B cell (primary cell): ENCODE results near the gene CRTAP. TPM values are rescaled to one million over a fixed set of nuclear protein-coding genes. Genes with fewer than 3 reads are reported as not detected.

Experiments used
- ATAC-seq: fragments of 200-7000 bp; cut with Tn5 transposase; one replicate; pipeline ENCODE4 v1.10.0; 2021; ENCODE audit warnings: low read depth, mild to moderate bottlenecking, moderate number of reproducible peaks, moderate library complexity
- CTCF ChIA-PET: fragments of 350-600 bp; sonication (Branson Sonifier 250); formaldehyde crosslinking; loops from one replicate; lab custom pipeline; 2021; ENCODE audit warnings: antibody characterized with exemption, inconsistent platforms; lab: Charles Lee
- POLR2A ChIA-PET: fragments of 350-600 bp; sonication (Branson Sonifier 250); formaldehyde crosslinking; loops from one replicate; lab custom pipeline; 2021; ENCODE audit warnings: antibody characterized with exemption; lab: Charles Lee
- DNase-seq: peaks from one replicate; pipeline ENCODE4 v3.0.0; 2013
- H2AFZ ChIP-seq: 2 replicates; pipeline ENCODE4 v1.6.1; 2012; ENCODE audit warnings: mild to moderate bottlenecking, low read depth, low read length; ENCODE audit not compliant: insufficient read depth, poor library complexity, severe bottlenecking
- H3K27ac ChIP-seq, 2 donors: 1 replicate in 1 of 2; 2 replicates in 1 of 2; pipeline ENCODE4 v1.5.1; 2012 to 2013; ENCODE audit warnings: low read length in 2 of 2, mild to moderate bottlenecking in 2 of 2, moderate library complexity in 1 of 2
- H3K27me3 ChIP-seq, 4 experiments: fragments of 200-600 bp in 1 of 4; sonication (generic) in 1 of 4; replicated peaks in 1 of 4; 1 replicate in 2 of 4; 2 replicates in 2 of 4; pipeline versions ENCODE4 v1.6.1 to v1.7.0; 2013 to 2016; ENCODE audit warnings: low read length in 3 of 4, mild to moderate bottlenecking in 2 of 4, mixed read lengths in 1 of 4, moderate library complexity in 1 of 4; ENCODE audit not compliant: insufficient read depth in 4 of 4, control insufficient read depth in 3 of 4; ENCODE audit errors: control extremely low read depth in 1 of 4
- H3K36me3 ChIP-seq, 2 experiments: replicated peaks in 1 of 2; 1 replicate in 1 of 2; 2 replicates in 1 of 2; pipeline versions ENCODE4 v1.6.1 to v1.7.1; 2013; ENCODE audit warnings: low read length in 1 of 2; ENCODE audit not compliant: insufficient read depth in 2 of 2, control insufficient read depth in 1 of 2; ENCODE audit errors: control extremely low read depth in 1 of 2, extremely low read depth in 1 of 2
- H3K4me1 ChIP-seq, 2 donors: fragments of 200-600 bp in 1 of 2; sonication (generic) in 1 of 2; 1 replicate in 1 of 2; 2 replicates in 1 of 2; pipeline versions ENCODE4 v1.5.1 to v1.6.1; 2013 to 2017; ENCODE audit warnings: low read length in 2 of 2; ENCODE audit not compliant: control insufficient read depth in 2 of 2, insufficient read depth in 2 of 2
- H3K4me2 ChIP-seq: replicated peaks from 2 replicates; pipeline ENCODE3; 2012; ENCODE audit warnings: mild to moderate bottlenecking, low read depth, low read length; ENCODE audit not compliant: poor library complexity, severe bottlenecking
- H3K4me3 ChIP-seq, 5 experiments: fragments of 200-600 bp in 1 of 5; sonication (generic) in 1 of 5; 1 replicate in 3 of 5; 2 replicates in 2 of 5; pipeline versions ENCODE4 v1.5.1 to v1.7.0; 2011 to 2016; ENCODE audit warnings: low read length in 4 of 5, mild to moderate bottlenecking in 4 of 5, low read depth in 2 of 5, control low read depth in 1 of 5, moderate library complexity in 1 of 5; ENCODE audit not compliant: insufficient read depth in 1 of 5; ENCODE audit errors: control extremely low read depth in 1 of 5, extremely low read depth in 1 of 5
- H3K79me2 ChIP-seq: fragments of 200-600 bp; sonication (generic); one replicate; pipeline ENCODE4 v1.6.0; 2016; ENCODE audit warnings: low read length; ENCODE audit not compliant: control insufficient read depth, insufficient read depth
- H3K9ac ChIP-seq: fragments of 200-600 bp; sonication (generic); 2 replicates; pipeline ENCODE4 v1.6.1; 2017; ENCODE audit warnings: mild to moderate bottlenecking, low read length, moderate library complexity
- H3K9me3 ChIP-seq, 3 donors: one replicate each; pipeline versions ENCODE4 v1.6.1 to v1.7.1; 2013; ENCODE audit warnings: low read length in 2 of 3; ENCODE audit not compliant: control insufficient read depth in 2 of 3, insufficient read depth in 1 of 3; ENCODE audit errors: control extremely low read depth in 1 of 3
- H4K20me1 ChIP-seq: 2 replicates; pipeline ENCODE4 v1.6.0; 2012; ENCODE audit warnings: mild to moderate bottlenecking, low read length; ENCODE audit not compliant: insufficient read depth, control insufficient read depth, poor library complexity, severe bottlenecking
- H3K27ac Mint-ChIP-seq: one replicate; pipeline ENCODE4 v1.8.0; 2021; ENCODE audit warnings: mixed read lengths
- H3K27me3 Mint-ChIP-seq: one replicate; pipeline ENCODE4 v1.8.0; 2021; ENCODE audit warnings: mixed read lengths
- H3K4me1 Mint-ChIP-seq: one replicate; pipeline ENCODE4 v1.8.0; 2021; ENCODE audit warnings: mixed read lengths
- H3K4me3 Mint-ChIP-seq: one replicate; pipeline ENCODE4 v1.8.0; 2021; ENCODE audit warnings: mixed read lengths
- H3K9me3 Mint-ChIP-seq: one replicate; pipeline ENCODE4 v1.8.0; 2022; ENCODE audit warnings: mixed read lengths; ENCODE audit not compliant: insufficient read depth
- EZH2 ChIP-seq: IDR thresholded peaks from 2 replicates; pipeline ENCODE4 v1.6.1; 2012; ENCODE audit warnings: borderline replicate concordance, low read depth, mild to moderate bottlenecking, moderate library complexity, low read length; ENCODE audit not compliant: insufficient read depth, poor library complexity, severe bottlenecking
- WGBS: methylation state at CpG from one replicate; pipeline ENCODE4 v1.1.5; 2013; ENCODE audit warnings: missing lambda C conversion rate; ENCODE audit not compliant: insufficient coverage; 5-methylcytosine and 5-hydroxymethylcytosine counted together
- intact Hi-C: fragments of 100-400 bp; cut with micrococcal nuclease; formaldehyde crosslinking; loops from one replicate; pipeline ENCODE4 v1.10.0; 2022
- polyA plus RNA-seq: library from polyadenylated mRNA; depleted of rRNA; stranded (reverse); fragments of >200 nt; gene quantifications from 2 replicates; pipeline ENCODE4 v1.2.3, GENCODE V29; 2012
- total RNA-seq, 2 donors: library from RNA; stranded (reverse); fragments of 120-200 nt in 1 of 2; gene quantifications; 1 replicate in 1 of 2; 2 replicates in 1 of 2; pipeline versions ENCODE4 v1.2.3 to v1.2.4, GENCODE V29; 2013 to 2022
- TF ChIP-seq, protein P1 (sequence below): fragments of 200-600 bp; IDR thresholded peaks from one replicate; pipeline ENCODE4 v1.8.0; 2022; ENCODE audit warnings: antibody characterized with exemption, mild to moderate bottlenecking

CRTAP gene
- total and polyA plus RNA-seq, 2 donors (not counting 1 experiment from before 2014, with no cell fraction given), result 20.3 to 55.0 TPM

DNA sequence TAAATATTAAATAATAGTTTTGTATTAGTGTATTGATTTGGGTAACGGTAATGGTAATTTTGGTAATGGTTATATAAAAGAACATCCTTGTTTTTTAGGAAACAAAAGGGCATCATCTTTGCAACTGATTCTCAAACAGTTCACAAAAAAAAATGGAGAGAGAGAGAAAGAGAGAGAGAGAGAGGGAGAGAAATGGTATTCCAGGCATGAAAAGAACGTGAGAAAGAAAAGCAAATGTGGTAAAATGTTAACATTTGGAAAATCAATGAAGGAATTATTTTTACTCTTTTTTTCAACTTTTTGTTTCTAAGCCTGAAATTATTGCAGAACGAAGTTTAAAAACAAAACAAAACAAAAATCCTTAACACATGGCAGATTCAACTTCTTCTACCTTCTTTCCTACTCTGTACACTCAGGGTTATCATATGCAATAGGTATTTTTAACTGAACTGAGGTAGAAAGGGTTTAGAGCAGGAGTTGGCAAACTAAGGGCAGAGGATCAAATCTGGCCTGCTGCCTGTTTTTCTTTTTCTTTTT is 14.6 kb upstream of the CRTAP start:
- Histone ChIP-seq H3K27ac (no peak overlapping the region), H3K9ac (no peak overlapping the region), H2AFZ (no peak overlapping the region), H3K36me3 (peaks cover 0 to 3% of the 10 kb centered on the region in 2 experiments), H3K27me3 (no peaks in the 10 kb centered on the region), H3K4me2 (no peak overlapping the region), H3K79me2 (peaks cover 33% of the 10 kb centered on the region), H4K20me1 (no peaks in the 10 kb centered on the region), H3K9me3 (no peaks in the 10 kb centered on the region), H3K4me1 (peaks cover 11 to 16% of the 10 kb centered on the region in 2 donors), H3K4me3 (no peak overlapping the region)
- TF ChIP-seq, protein P1, sequence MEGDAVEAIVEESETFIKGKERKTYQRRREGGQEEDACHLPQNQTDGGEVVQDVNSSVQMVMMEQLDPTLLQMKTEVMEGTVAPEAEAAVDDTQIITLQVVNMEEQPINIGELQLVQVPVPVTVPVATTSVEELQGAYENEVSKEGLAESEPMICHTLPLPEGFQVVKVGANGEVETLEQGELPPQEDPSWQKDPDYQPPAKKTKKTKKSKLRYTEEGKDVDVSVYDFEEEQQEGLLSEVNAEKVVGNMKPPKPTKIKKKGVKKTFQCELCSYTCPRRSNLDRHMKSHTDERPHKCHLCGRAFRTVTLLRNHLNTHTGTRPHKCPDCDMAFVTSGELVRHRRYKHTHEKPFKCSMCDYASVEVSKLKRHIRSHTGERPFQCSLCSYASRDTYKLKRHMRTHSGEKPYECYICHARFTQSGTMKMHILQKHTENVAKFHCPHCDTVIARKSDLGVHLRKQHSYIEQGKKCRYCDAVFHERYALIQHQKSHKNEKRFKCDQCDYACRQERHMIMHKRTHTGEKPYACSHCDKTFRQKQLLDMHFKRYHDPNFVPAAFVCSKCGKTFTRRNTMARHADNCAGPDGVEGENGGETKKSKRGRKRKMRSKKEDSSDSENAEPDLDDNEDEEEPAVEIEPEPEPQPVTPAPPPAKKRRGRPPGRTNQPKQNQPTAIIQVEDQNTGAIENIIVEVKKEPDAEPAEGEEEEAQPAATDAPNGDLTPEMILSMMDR, result no peak
- TF ChIP-seq EZH2, result no peak
- WGBS, result no CpG with 5 or more reads among the region's 3 CpGs
- Mint-ChIP-seq H3K27me3 (no peaks in the 10 kb centered on the region), H3K4me1 (peaks cover 19% of the 10 kb centered on the region), H3K9me3 (no peaks in the 10 kb centered on the region), H3K27ac (no peak overlapping the region), H3K4me3 (no peak overlapping the region)
- CTCF ChIA-PET, result interaction anchor here (1.1 kb wide), 1 partner anchor 33 kb away, joined by 3 read pairs; no protein-coding TSS in a partner anchor
- POLR2A ChIA-PET, result interaction anchor here (1.0 kb wide), 1 partner anchor 12 kb away, joined by 3 read pairs; no protein-coding TSS in a partner anchor
- intact Hi-C loops, result loop anchor here (5.0 to 10.0 kb wide), 2 partner anchors 414 to 1567 kb away; partner anchors contain the start of genes CNOT10 and STT3B
- ATAC-seq (no peak), DNase-seq (no peak)

DNA sequence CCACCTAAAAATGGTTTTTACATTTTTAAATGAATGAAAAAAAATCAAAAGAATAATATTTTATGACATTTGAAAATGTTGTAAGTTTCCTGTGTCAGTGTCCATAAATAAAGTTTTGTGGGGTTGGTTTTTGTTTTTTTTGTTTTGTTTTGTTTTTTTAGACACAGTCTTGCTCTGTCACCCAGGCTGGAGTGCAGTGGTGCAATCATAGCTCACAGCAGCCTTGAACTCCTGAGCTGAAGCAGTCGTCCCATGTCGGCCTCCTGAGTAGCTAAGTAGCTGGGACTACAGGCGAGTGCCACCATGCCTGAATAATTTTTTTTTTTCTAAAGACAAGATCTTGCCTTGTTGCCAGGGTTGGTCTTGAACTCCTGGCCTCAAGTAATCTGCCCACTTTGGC is 14.1 kb upstream of the CRTAP start:
- no peaks in the 10 kb centered on the region for H3K27me3 Mint-ChIP-seq
- peaks cover 15% of the 10 kb centered on the region for H3K4me1 Mint-ChIP-seq
- no peaks in the 10 kb centered on the region for H3K9me3 Mint-ChIP-seq
- no peaks in the 10 kb centered on the region for H3K27me3 ChIP-seq
- H3K4me3 Mint-ChIP-seq, result no peak overlapping the region
- ChIA-PET CTCF (no interaction called here), POLR2A (no interaction called here)
- H3K79me2 ChIP-seq, result peaks cover 30% of the 10 kb centered on the region
- no peak overlapping the region for H3K9ac ChIP-seq
- H3K27ac Mint-ChIP-seq, result no peak overlapping the region
- no peak overlapping the region for H3K4me2 ChIP-seq
- TF ChIP-seq EZH2, result no peak
- TF ChIP-seq, protein P1, result no peak
- H3K4me3 ChIP-seq, result no peak overlapping the region
- no peak for ATAC-seq
- no peaks in the 10 kb centered on the region for H3K36me3 ChIP-seq
- H3K9me3 ChIP-seq, result no peaks in the 10 kb centered on the region
- peaks cover 11 to 16% of the 10 kb centered on the region in 2 donors for H3K4me1 ChIP-seq
- intact Hi-C loops, result loop anchor here (5.0 to 10.0 kb wide), 2 partner anchors 415 to 1567 kb away; partner anchors contain the start of genes CNOT10 and STT3B
- no peaks in the 10 kb centered on the region for H4K20me1 ChIP-seq
- no peak for DNase-seq
- whole genome bisulfite sequencing, result 80% methylated on average over 3 of the region's 3 CpGs
- H3K27ac ChIP-seq, result no peak overlapping the region
- no peak overlapping the region for H2AFZ ChIP-seq
